GM18508 (cell line): ENCODE results near the gene USP54.
"Not testable (repeated sequence)": the region's sequence is repeated elsewhere in the genome, so short reads cannot be mapped to it uniquely, and the experiment has no call there.

Experiments
- ATAC-seq: cut with Tn5 transposase; IDR thresholded peaks from one replicate; pipeline ENCODE4 v1.9.1; 2021; ENCODE audit warnings: moderate number of reproducible peaks; ENCODE audit not compliant: insufficient read depth, unreplicated experiment

Gene USP54

DNA sequence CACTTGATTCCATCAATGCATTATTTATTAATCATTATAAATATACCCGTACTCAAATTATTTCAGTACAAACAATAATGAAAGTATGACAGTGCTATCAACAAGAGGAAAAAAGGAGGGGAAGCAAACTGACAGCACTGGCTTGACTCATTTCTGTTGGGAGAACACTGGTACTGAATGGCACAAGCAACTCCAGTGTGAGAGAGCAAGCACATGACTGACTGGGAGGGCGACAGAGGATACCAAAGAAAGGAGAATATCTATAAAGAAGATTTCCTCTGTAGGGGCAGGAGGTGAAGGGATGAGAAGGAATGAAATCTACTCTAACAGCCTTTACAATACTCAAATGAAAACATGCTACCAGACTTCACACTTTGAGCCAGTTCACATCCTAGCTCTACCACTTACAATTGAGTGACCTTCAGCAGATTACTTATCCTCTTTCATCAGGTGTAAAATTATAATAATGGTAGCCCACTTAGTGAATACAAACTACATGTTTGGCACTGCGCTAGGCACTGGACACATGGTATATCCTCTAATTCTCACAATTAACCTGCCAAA lies 1.5 kb downstream of the USP54 start:
- no peak for ATAC-seq

- no peak for ATAC-seq
These were observed 2.5 kb downstream of the USP54 start for GRCh38 chr10:73588656-73589055.

DNA sequence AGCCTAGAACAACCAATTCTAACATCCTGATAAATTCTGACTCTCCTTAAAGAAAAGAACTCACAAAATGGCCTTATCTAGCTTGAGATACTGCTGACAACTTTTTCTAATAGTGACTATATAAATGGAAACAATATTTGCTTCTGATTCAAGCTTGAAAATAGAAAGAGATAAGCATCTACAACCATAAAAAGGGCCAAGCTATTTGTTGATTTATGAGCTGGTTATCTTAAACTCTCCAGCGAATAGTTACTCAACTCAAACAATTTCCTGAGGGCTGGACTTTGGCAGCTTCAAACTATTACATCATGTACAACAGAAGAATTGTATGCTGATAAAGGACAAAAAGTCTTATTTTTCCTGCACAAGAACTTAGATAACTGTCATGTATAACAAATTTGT lies 4.6 kb downstream of the USP54 start:
- ATAC-seq = no peak

DNA sequence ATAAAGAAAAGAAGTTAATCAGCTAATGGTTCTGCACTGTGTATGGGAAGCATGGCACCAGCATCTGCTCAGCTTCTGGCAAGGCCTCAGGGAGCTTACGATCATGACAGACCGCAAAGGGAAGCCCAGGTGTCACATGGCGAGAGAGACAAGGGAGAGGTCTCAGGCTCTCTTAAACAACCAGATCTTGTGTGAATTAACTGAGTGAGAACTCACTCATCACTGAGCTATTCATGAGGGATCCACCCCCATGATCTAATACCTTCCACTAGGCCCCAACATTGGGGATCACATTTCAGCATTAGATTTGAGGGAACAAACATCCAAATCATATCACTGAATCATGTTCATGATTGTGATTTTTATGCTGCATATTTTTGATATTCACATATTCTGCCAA lies 5.8 kb downstream of the USP54 start:
- ATAC-seq = no peak

- no peak for ATAC-seq
These were observed 6.4 kb downstream of the USP54 start for GRCh38 chr10:73584737-73585136.

- ATAC-seq = no peak
These were observed 9.2 kb downstream of the USP54 start for GRCh38 chr10:73581918-73582317.

GRCh38 chr10:73578927-73579326 lies 12.2 kb downstream of the USP54 start:
- ATAC-seq = not testable (repeated sequence)

DNA sequence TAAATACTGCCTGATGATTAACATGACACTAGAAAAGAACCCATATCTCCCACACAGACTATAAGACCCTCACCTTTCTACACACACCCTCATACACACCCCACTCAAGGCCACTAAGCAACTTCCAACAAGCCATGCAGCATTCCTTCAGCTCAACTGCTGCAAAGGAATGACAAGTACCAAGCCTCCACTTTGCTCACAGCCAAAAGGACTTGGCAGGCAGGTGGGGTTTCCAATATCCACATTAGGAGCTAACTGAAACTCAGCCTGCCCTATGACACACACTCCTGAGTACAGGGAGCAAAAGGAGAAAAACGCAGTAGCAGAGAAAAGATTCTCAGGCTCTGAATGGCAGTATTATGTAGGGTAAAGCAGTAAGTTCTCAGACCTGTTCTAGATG lies 13.4 kb downstream of the USP54 start:
- no peak for ATAC-seq

- ATAC-seq = no peak
These were observed 14.1 kb downstream of the USP54 start for GRCh38 chr10:73576890-73577591.

DNA sequence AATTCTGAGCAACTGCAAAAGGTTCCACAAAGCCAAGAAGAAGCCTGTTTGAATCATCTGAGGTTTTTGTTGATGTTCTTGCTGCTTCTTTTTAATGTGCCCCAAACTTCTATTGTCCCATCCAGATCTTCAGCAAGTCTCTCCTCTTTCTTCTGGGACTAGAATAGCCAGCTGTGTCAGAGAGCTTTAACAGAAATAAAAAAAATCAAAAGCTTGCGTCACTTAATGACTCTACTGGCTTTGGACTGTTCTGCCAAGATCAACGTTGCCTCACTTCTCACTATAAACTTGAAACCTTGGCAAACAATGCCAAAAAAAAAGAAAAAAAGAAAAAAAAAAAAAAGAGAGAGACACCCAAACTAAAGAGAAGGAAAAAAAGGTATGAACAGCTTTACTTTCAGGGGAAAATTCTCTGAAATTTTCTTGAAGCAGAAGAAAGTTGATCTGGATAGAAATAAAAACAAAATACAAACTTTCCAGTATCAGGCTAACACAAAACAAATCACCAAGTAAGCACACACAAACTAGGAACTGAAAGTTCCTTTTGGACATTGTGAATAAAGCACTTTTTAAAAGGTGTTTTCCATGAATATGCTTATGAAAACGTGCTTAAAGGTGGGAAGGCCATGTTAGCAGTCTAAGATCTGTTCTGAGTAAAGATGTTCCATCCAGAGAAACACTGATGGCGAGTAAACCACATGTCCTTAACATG lies 14.8 kb downstream of the USP54 start:
- ATAC-seq = no peak

DNA sequence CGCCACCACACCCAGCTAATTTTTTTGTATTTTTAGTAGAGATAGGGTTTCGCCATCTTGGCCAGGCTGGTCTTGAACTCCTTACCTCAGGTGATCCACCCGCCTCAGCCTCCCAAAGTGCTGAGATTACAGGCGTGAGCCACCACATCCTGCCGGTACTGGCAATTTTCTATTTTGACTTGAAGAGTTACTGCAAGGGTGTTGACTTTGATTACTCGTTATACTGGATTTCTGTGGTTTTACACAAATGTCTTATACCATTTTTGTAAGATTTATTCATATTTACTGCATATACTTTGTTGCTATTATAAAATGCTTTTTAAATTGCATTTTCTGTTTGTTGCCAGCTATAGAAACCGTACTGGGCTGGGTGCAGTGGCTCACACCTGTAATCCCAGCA lies 24.1 kb downstream of the USP54 start:
- not testable (repeated sequence) for ATAC-seq

DNA sequence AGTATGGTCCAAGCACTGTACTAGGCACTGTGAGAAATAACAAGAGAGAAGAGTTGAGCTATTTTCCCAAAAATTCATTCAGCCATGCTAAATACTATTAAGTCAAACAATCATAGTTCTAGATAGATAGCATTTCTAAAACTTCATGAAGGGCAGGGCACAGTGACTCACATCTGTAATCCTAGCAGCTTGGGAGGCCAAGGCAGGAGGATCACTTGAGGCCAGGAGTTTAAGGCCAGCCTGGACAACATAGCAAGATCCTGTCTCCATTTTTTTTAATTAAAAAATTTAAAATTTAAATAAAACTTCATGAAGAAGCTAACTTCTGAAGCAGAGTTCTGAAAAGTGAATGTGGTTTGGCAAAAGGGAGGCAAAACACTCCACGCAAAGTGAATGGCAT lies 29.9 kb downstream of the USP54 start:
- no peak for ATAC-seq

GRCh38 chr10:73559590-73559989 lies 31.6 kb downstream of the USP54 start:
- ATAC-seq = no peak

DNA sequence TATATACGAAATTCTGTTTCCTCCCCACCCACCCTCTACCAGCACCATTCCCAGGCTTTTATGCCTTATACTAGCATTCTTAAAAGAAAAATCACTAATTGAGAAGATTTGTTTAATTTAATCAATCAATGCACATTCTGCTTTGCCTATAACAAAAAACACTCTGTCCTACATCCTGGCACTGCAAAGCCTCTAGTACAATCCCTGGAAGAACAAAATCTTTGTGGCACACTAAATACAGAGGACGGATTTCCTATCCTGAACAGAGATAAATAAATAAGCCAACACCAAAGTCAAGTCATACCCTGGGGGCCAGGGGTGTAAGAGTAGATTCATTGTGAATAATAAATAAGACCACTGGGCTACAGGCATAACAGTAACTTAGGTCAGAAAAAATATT lies 34.3 kb downstream of the USP54 start:
- no peak for ATAC-seq

GRCh38 chr10:73554721-73555120 lies 36.4 kb downstream of the USP54 start:
- no peak for ATAC-seq

GRCh38 chr10:73553761-73554160 lies 37.4 kb downstream of the USP54 start:
- ATAC-seq = no peak

GRCh38 chr10:73552819-73553715 lies 38.1 kb downstream of the USP54 start:
- ATAC-seq = no peak

- no peak for ATAC-seq
These were observed 39.6 kb downstream of the USP54 start for GRCh38 chr10:73551515-73551914.

- ATAC-seq = no peak
These were observed 45.8 kb downstream of the USP54 start for GRCh38 chr10:73545357-73545756.

GRCh38 chr10:73537709-73538108 lies 53.4 kb downstream of the USP54 start:
- no peak for ATAC-seq

GRCh38 chr10:73537288-73537687 lies 53.9 kb downstream of the USP54 start:
- ATAC-seq = no peak
